Left colon (tissue), 2 donors: ENCODE results near the gene IGF2R. TPM values are rescaled to one million over a fixed set of nuclear protein-coding genes. Genes with fewer than 3 reads are reported as not detected.
A peak's percentile ranks its signal among the peaks of the same experiment; 100 is the strongest.
"Not testable (repeated sequence)": the region's sequence is repeated elsewhere in the genome, so short reads cannot be mapped to it uniquely, and the experiment has no call there.

Experiments
- ATAC-seq: fragments of 200-7000 bp; cut with Tn5 transposase; one replicate; pipeline ENCODE4 v1.9.1; 2020; ENCODE audit warnings: mild to moderate bottlenecking, moderate library complexity
- DNase-seq, 2 donors: peaks; one replicate each; pipeline ENCODE4 v3.0.0-alpha.2; 2020
- intact Hi-C, 2 donors: fragments of 100-400 bp; cut with DNase I in 1 of 2; cut with micrococcal nuclease in 1 of 2; formaldehyde crosslinking; loops; one replicate each; pipeline versions ENCODE4 v1.11.2 to v1.14.0; 2022; cut with DNase I, micrococcal nuclease
- total RNA-seq, 2 donors: library from RNA; stranded (reverse); fragmentation: NEBNext Ultra II Directional; extraction: Animal tissue kit (Norgen Biotek cat#: 25700); gene quantifications; one replicate each; pipeline ENCODE4 v1.2.1, GENCODE V29; 2021
- donor health status: DM: no; HTN: no; CAD: no.
- donor health status: DM: yes; HTN: yes; CAD: no.

Gene IGF2R
- total RNA-seq, 2 donors from 2014 or later: 97.3 to 100 TPM

DNA sequence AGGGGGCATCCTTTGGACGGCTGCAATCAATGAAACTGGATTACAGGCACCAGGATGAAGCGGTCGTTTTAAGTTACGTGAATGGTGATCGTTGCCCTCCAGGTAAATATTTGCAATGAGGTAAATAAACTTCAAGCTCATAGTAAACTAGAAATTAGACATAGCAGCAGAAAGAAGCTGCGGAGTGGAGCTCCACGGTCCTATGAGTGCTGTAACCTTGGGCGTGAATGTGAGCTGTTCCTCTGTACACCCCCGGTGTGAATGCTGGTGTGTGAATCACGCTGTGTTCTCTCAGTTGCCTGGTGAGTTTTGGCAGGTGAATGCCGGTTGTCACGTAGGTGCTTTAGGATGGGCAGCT lies 110.8 kb downstream of the IGF2R start:
- DNase-seq (no peak), ATAC-seq (no peak)
- intact Hi-C loops: no loop called here

DNA sequence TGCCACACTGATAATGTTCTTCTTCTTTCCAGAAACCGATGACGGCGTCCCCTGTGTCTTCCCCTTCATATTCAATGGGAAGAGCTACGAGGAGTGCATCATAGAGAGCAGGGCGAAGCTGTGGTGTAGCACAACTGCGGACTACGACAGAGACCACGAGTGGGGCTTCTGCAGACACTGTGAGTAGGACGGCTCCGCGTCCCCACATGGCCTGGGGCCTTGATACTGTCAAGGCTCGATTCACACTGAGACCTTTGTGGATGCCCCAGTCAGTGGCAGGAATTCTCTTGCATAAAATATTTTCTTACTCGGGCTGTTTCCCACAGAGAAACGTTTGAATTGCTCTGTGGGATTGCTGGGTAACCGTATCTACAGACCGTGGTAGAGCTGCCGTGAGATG lies 111.2 kb downstream of the IGF2R start:
- intact Hi-C loops: no loop called here
- ATAC-seq (no peak), DNase-seq (no peak)

DNA sequence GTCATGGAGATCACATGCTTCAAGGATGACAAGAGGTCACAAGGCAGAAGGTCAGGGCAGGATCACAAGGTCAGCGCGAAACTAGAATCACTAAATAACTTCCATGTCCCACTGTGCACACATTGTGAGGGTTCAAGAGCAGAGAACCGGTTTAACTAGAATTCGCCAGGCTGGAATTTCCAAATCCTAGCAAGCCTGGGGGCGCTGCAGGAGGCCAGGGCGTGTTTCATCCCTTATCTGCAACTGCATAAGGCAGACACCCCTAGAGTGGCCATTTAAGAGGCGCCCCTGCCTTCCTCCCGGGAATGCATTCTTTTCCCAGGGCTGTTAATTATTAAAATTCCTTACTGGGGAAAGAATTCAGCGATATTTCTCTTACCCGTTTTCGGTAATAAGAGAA lies 112.5 kb downstream of the IGF2R start:
- DNase-seq (no peak), ATAC-seq (no peak)
- intact Hi-C loops: no loop called here

- intact Hi-C loops: no loop called here
- DNase-seq: no peak
- no peak for ATAC-seq
These were observed 113.7 kb downstream of the IGF2R start for GRCh38 chr6:160082627-160083026.

GRCh38 chr6:160084198-160084776 lies 115.4 kb downstream of the IGF2R start:
- intact Hi-C loops: no loop called here
- no peak for ATAC-seq

GRCh38 chr6:160085226-160085625 lies 116.3 kb downstream of the IGF2R start:
- ATAC-seq: peak; percentile 73
- intact Hi-C loops: loop anchor here in 1 of 2 donors (5.0 kb wide), 1 partner anchor 372 kb away; no protein-coding TSS in a partner anchor
- DNase-seq: no peak

More at GRCh38 chr6:160084198-160084776, 115.4 kb downstream of the IGF2R start:
- DNase-seq: no peak

- ATAC-seq: peak; percentile 83
- intact Hi-C loops: loop anchor here in 1 of 2 donors (5.0 kb wide), 1 partner anchor 371 kb away; no protein-coding TSS in a partner anchor
- peak; percentile 77 to 78 for DNase-seq
These were observed 117.0 kb downstream of the IGF2R start for GRCh38 chr6:160085713-160086505.

DNA sequence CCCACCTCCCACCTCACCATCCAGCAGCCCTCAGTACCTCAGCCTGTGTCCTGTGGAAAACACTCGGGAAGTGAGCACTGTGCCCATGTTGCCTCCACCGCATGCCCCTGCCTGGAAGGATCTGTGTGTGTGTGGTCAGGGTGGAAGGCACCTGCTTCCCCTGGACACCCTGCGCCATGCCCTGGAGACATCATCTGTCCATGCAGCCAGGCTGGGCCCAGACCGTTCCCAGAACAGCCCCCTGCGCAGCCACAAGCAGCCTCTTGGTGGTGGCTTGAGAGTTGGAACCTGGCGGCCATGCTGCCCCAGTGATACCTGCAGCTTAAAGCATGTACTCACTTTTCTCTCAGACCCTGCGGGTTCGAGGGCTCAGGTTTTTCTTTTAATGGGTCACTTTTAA lies 117.9 kb downstream of the IGF2R start:
- intact Hi-C loops: loop anchor here in 1 of 2 donors (5.0 kb wide), 1 partner anchor 371 kb away; no protein-coding TSS in a partner anchor
- no peak for ATAC-seq
- DNase-seq: no peak

DNA sequence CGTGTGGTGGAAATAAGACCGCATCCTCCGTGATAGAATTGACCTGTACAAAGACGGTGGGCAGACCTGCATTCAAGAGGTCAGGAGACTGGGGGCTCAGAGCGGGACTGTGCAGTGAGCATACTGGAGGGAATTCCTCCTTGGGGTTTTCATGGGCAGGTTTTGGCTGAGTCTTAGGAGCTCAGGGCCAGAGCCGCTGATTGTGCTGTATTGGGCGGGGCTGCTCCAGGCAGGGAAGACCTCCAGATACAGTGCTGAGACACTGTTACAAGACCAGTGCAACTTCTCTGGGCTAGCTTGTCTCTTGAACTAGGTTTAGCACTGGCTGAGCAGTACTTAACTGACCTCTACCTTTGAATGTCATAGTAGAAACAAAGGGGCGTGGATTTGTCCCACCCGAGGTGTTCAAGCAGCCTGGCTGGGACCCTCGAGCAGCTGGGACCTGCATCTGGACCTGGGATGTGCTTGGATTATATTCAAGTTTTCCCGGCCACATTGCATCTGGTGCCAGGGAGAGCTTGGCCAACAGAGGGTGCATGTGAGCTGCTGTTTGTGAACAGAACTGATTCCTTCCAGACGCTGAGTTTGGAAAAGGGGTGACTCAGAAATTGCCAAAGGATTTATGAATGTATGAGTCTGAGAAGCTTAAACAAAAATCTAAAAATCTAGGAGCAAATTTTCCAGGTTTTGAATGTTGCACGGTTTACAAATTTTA lies 119.3 kb downstream of the IGF2R start:
- intact Hi-C loops: loop anchor here in 1 of 2 donors (5.0 kb wide), 1 partner anchor 369 kb away; no protein-coding TSS in a partner anchor
- peak; percentile 40 for ATAC-seq
- peak; percentile 58 to 81 for DNase-seq

GRCh38 chr6:160088784-160089533 lies 120.1 kb downstream of the IGF2R start:
- ATAC-seq (no peak), DNase-seq (no peak)
- intact Hi-C loops: loop anchor here in 1 of 2 donors (5.0 kb wide), 1 partner anchor 368 kb away; no protein-coding TSS in a partner anchor

DNA sequence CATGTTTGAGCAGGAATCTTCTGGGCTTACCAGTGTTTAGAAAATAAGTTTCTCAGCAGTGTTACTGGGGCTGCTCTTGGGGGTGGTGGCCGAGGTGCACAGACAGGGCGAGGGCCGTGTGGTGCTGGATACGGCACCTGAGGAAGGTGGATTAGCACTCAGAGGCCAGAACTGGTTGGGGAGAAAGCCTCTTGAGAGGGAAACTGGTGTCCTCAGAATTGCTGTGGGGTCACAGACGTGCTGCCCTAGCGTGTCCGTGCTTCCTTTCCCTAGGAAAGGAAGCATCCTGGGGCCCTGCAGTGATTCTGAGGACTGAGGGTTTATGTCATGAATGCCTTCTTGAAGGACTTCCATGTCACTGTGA lies 120.6 kb downstream of the IGF2R start:
- intact Hi-C loops: loop anchor here in 1 of 2 donors (5.0 kb wide), 1 partner anchor 368 kb away; no protein-coding TSS in a partner anchor
- no peak for ATAC-seq
- DNase-seq: no peak

- peak; percentile 28 to 50 for DNase-seq
- peak; percentile 88 for ATAC-seq
- intact Hi-C loops: not testable (repeated sequence)
These were observed 121.8 kb downstream of the IGF2R start for GRCh38 chr6:160090442-160091239.

GRCh38 chr6:160092176-160092575 lies 123.3 kb downstream of the IGF2R start:
- intact Hi-C loops, DNase-seq: not testable (repeated sequence)

GRCh38 chr6:160092602-160093001 lies 123.7 kb downstream of the IGF2R start:
- intact Hi-C loops: no loop called here
- ATAC-seq (no peak), DNase-seq (no peak)

More at GRCh38 chr6:160092176-160092575, 123.3 kb downstream of the IGF2R start:
- not testable (repeated sequence) for ATAC-seq

DNA sequence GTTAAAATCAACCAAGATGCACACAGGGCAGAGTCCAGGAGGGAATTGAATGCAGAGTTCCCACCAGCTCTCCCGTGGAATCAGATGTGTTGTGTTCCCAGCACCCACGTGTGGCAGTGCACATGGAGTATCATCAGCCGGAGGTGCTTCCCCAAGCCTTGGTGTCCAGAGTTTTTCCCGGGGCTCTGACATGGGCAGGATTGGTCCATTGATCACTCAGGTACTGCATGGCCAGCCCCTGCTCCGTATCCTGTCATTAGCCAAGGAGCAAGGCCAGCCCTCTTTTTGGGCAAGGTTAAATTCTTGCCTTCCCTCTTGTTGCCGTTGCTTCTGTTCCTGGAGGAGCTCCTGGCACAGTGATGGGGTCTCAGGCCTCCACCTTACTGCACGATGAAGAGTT lies 124.2 kb downstream of the IGF2R start:
- intact Hi-C loops: no loop called here
- ATAC-seq: no peak

GRCh38 chr6:160093946-160094345 lies 125.1 kb downstream of the IGF2R start:
- intact Hi-C loops: no loop called here
- DNase-seq (no peak), ATAC-seq (no peak)

More for the DNA sequence above, 124.2 kb downstream of the IGF2R start:
- no peak for DNase-seq

DNA sequence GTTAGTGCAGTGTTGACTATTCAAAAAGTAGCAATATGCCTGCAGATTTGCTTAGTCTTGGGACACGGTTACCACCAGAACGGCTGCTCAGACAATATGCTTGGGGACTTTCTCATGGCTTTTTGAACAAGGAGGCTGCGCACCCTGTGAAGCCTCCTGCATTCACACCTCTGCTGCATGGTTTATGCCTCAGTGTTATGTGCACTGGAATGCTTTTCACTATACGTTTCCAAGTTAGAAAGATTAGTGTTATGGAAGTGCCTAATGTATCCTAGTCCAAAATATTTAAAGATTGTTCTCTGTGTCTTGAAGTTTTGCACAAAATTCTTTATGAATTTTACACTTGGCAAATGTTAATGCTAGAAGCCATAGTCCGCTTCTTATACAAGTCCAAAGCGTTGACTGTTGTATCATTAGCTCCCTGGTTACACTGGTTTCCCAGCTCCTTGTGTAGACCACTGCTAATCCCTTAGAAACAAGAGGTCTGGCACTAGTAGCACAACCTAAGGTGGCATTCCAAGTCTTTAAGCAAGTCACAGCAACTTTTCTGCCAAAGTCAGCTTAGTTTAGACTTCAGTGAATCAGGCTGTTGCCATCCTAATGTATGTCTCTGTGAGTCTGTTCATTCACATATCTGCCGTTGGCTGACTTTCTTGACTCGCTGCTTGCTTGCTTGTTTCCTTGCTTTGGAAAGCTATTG lies 126.4 kb downstream of the IGF2R start:
- DNase-seq (no peak), ATAC-seq (no peak)
- intact Hi-C loops: no loop called here
